NCI-H2029 treated with DMSO at 0.1 percent for 48 hours (cell line): ENCODE data around the gene CSK.
"Not testable (repeated sequence)": the region's sequence is repeated elsewhere in the genome, so short reads cannot be mapped to it uniquely, and the experiment has no call there.

Experiments
- DNase-seq: peaks from one replicate; lab custom pipeline; 2025; lab: John Stamatoyannopoulos, UW

The CSK gene

DNA sequence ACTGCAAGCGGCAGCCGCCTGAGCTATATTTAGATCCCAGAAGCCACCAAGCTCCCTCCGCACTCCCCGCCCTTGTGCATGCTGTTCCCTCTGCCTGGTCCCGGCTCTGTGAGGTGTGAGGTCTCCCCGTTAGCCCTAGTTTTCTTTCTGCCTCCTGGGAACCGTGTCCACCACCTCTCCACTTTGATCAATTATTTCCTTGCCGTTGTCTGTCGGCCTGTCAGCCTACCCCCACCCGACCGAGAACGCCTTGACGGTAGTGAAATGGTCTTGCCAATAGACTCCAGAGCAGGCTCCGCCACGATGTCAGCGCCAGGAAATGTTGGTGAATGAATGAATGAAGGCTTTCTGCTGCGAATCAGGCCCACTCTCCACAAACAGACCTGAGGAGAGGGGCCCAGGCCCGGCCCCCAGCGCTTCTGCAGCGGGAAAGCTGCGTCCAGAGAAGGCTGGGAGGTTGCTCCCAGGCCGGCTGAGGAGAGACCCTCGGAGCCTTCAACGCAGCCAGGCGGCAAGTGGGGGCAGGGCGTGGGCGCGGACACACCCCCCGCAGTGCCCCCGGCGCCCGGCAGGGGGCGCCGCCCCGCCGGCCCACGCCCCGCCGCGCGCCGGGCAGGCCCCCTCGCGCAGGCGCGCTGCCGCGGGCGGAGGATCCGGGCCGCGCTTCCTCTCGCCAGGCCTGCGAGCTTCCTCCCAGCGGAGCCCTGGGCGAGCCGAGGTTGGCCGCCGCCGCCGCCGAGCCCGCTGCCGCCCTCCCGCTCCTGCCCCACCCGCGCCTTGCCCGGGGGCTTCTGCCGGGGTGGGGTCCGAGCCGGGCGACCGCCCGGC lies at the start of gene CSK:
CSK (plus strand) TSS at position 650 of the 828 bp plus-strand sequence. CDS start 16,218 bp downstream, outside the sequence.
- DNase-seq: no peak

DNA sequence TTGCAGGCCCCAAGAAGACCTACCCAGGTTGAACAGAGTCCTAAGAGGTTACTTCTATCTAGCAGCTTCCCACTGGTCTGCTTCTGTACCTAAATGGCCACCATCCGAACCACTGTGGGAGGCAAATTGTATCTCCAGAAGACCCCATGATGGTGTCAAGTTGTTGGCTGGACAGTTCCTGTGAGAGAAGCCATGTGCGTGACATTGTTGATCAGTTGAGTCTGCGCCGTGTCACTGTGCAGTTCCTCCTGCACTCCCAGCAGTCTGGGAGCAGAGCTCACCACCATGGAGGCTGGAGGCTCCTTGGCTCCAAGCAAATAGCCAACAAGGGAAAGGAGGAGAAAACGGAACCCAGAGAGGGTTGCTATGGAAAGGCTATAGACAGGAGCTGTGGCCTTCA lies 49.0 kb upstream of the CSK start:
- DNase-seq: no peak

DNA sequence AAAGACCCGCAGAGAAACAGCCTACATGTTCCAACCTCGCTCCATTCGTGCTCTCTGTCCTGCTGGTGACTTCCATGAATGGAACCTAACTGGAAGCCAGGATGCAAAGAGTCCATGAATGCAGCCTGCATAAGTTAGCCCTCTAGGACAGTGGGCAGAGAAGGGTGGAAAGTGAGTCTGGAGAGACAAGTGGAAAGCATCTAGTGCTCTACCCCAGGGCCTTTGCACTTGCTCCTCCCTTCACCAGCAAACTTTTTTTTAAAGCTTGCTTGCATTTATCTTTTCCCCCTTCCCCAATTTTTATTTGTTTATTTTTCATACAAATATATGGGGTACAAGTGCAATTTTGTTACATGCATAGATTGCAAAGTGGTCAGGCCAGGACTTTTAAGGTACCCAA lies 48.6 kb upstream of the CSK start:
- DNase-seq: no peak

DNA sequence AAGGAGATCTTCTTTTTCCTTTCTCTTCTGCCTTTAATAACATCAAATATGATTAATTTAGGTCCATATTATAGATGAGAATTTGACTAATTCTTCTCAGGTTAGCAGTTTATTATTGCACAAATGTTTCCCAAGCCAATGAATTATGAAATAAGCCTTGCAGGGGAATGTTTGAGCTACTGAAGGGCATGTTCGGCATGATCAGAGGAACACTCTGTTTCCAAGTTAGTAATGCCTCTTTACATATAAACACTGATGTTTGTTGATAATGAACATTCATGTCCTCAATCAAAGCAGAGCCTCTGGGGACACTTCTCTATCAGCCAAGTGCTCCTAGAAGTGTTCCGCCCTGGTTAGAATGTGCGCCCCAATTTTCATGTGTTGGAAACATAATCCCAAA lies 46.6 kb upstream of the CSK start:
- no peak for DNase-seq

DNA sequence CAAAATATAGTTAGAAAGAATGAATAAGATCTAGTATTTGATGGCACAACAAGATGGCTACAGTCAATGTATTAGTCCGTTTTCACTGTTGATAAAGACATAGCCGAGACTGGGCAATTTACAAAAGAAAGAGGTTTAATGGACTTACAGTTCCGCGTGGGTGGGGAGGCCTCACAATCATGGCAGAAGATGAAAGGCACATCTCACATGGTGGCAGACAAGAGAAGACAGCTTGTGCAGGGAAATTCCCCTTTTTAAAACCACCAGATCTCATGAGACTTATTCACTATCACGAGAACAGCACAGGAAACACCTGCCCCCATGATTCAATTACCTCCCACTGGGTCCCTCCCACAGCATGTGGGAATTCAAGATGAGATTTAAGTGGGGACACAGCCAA lies 43.6 kb upstream of the CSK start:
- DNase-seq: not testable (repeated sequence)

DNA sequence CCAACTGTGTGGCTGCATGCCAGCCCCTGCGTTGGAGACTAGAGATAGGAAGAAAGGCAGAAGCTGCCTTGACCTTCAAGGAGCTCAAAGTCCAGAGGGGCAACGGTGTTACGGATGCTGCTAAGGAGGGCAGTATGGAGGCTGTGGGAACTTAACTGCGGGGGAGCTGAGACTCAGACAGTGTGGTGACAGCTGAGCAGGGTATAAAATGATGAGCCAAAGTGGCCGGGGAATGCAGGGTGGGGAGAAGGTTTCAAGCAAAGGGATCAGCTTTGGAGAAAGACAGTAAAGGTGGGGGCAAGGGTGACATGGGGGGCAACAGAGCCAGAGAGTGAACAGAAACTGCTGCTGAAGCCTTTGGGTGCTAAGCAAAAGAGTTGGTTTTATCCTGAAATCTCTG lies 39.5 kb upstream of the CSK start:
- no peak for DNase-seq

DNA sequence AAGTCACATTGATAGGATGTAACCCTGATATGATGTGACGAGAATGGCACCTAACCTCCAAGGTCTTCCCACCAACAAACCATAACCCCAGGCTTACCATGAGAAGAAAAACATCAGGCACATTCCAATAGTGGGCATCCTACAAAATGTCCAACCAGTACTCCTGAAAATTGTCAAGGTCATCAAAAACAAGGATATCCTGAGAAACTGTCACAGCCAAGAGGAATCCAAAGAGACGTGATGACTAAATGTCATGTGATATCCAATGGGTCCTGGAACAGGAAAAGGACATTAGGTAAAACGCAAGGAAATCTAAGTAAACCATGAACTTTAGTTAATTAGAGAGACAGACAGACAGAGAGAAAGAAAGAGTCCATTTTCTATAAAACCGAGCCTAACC lies 35.5 kb upstream of the CSK start:
- no peak for DNase-seq

DNA sequence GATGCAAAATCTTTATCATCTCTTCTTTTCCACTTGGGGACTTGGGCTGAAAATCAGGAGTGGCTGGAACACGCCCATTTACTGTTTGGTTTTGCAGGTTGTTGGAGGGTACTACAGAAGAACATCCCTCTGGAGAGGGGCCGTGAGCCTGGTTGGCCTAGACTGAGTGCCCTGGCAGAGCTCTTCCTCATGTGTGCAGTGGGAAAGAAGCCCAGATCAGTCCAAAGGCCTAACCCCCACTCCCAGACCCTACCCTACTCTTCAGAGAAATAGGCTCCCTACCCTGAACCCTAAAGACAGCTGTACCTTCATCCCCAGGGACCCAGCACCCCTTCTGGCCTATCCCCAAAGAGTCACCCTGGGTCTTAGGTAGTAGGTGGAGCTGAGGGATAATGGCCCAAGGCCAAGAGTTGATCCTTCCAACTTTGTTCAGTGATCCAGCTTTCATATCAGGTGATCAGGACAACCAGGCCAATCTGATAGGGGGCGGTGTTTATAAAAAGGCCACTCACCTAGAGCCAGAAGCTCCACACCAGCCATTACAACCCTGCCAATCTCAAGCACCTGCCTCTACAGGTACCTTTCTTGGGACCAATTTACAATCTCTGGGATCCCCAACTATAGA lies 33.4 kb upstream of the CSK start, which contains the start of gene CYP1A2:
CYP1A2 (plus strand) TSS at position 524 of the 625 bp plus-strand sequence. CDS start 894 bp downstream, outside the sequence.
- DNase-seq: no peak

DNA sequence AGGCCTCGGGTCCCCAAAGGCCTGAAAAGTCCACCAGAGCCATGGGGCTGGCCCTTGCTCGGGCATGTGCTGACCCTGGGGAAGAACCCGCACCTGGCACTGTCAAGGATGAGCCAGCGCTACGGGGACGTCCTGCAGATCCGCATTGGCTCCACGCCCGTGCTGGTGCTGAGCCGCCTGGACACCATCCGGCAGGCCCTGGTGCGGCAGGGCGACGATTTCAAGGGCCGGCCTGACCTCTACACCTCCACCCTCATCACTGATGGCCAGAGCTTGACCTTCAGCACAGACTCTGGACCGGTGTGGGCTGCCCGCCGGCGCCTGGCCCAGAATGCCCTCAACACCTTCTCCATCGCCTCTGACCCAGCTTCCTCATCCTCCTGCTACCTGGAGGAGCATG lies 32.0 kb upstream of the CSK start:
- no peak for DNase-seq

DNA sequence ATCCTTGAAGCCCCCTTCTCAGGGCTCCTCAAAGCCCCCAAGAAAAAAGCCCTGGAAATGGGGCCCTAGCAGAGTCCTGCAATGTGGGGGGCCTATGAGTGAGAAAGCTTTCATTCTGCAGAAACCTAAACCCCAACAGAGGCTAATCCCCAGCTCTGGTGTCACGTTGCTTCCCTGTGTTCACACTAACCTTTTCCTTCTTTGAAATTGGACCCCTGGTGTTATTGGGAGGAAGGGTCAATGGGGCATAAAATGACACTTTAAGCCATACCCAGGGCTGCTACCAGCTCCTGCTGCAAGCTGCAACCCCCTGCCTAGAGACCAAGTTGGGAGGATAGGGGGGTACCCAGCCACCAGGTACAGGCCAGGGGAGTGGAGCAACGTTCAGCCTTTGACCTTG lies 31.1 kb upstream of the CSK start:
- DNase-seq: no peak

DNA sequence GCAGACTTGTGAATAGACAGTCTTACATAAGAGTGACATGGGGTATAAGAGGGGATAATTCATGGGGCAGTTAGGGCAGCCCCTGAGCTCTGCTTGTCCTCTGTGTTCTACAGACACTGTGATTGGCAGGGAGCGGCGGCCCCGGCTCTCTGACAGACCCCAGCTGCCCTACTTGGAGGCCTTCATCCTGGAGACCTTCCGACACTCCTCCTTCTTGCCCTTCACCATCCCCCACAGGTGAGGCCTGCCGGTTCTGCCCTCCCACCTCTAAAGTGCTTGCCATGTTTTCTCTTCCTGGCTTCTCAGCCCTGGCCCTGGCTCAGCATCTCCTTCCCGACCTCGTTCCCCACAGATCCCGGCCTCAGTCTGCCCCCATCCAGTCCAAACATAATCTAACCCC lies 29.9 kb upstream of the CSK start:
- no peak for DNase-seq

DNA sequence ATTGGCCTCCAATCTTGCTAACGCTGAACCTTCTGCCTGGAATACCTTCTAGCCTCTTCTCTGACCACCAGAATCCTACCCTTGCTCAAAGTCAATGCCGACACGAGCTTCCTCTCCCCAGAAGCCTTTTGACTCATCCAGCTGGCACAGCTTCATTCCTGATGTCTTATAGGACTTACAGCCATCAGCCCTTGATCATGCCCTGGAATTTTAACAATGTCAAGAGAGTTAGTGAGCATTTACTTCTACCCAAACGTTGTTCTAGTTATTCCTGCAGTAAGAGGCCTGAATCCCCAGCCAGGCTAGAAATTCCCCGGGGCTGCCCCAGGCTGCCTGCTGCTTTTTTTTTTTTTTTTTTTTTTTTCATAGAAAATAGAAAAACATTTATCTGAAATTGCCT lies 29.3 kb upstream of the CSK start:
- DNase-seq: no peak

DNA sequence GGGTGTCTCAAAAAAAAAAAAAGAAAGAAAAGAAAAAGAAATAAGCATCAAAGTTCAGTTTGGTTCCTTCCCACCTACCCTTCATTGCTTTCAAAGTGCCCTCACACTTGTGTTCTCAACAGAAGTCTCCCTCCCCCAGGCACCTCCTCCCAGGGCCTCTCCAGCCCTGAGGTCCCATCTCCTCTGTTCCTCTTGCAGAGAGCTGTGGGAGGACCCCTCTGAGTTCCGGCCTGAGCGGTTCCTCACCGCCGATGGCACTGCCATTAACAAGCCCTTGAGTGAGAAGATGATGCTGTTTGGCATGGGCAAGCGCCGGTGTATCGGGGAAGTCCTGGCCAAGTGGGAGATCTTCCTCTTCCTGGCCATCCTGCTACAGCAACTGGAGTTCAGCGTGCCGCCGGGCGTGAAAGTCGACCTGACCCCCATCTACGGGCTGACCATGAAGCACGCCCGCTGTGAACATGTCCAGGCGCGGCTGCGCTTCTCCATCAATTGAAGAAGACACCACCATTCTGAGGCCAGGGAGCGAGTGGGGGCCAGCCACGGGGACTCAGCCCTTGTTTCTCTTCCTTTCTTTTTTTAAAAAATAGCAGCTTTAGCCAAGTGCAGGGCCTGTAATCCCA lies 27.2 kb upstream of the CSK start:
- DNase-seq: no peak

DNA sequence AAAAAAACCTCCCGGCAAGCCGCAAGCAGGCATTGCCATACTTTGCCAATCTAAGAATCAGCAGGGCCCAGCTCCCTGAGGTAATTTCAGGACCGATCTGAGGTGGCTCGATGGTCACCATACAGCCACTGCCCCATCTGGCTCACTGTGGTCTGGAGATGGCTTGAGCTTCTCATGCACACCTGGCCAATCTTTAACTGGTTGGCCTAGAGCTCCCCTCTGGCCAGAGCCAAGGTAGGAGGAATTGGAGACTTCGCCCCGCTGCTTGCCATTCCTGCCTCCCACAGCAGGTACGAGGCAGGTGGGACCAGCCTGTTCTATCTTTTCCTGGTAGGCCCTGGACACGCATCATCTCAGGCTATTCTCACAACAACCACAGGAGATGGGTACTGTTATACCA lies 23.1 kb upstream of the CSK start:
- no peak for DNase-seq

DNA sequence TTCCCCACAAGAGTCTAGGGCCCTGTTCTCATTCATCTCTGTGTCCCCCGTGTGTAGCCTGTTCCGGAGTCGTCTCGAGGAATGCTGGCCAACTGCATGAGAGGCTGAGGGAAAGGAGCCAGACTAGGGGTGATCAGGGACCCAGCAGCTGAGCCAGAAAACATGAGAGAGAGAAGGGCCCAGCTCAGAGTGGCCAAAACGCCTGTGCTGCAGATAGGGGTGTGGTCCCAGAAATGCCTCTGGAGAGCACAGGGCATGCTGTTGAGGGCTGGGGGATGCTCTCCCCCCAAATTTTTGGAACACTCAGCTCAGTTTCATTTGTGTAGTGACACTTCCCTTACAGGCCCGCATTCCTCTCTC lies 19.1 kb upstream of the CSK start:
- DNase-seq: no peak

DNA sequence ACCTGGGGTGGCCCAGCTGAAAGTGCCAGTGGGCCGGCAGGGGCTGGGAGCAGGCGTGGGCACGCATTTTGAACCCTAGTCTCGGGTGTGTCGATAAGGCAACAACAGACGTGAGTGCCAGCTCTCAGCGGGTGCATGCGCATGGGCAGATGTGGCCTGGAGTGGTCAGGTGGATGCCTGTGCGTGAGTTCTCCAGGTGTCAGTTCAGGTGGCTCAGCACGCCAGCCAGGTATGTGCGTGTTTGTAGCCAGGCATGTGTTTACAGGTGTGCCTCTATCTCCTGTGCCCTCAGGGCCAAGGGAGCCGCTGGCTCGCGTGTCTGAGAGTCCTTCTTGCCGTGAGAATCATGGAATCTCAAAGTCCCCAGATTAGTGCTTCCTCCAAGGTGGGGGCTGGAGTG lies 18.5 kb upstream of the CSK start:
- DNase-seq: no peak

DNA sequence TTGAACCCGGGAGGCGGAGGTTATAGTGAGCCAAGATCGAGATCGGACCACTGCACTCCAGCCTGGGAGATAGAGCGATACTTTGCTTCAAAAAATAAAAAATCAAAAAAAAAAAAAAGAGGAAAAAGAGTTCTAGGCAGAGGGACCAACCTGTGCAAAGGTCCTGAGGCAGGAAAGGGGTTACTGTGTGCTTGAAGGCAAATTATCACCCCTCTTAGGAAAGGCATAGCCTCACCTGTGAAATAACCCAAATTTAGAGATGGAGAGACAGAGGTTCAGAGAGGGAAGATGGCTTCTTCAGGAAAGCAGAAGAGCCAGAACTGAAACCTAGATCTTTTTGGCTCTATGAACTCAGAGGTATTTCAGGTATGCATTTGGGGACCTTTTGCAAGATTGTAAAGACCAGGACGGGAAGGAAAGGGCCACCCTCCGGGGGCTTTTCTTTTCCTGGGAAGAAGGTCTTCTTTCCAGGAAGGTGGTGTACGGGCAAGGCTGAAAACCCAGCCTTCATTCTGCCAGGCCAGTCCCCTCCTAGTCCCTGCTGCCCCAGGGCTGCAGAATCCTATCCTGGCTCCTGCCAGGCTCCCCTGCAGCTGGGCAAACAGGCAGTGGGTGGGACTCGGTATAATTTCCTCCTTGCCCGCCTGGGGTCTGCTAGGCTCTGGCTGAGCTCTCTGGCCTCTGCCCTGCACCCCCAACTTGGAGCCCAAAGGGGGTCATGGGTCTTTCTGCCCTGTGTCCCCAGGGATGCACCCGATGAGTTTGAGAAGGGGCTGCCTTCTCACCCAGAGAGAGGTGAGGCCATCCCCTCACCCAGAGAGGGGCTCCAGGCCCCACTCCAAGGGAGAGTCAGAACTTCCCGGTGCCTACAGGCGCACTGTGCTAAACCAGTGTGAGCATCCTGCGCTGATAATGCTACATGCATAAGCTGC lies 14.4 kb upstream of the CSK start:
- no peak for DNase-seq

DNA sequence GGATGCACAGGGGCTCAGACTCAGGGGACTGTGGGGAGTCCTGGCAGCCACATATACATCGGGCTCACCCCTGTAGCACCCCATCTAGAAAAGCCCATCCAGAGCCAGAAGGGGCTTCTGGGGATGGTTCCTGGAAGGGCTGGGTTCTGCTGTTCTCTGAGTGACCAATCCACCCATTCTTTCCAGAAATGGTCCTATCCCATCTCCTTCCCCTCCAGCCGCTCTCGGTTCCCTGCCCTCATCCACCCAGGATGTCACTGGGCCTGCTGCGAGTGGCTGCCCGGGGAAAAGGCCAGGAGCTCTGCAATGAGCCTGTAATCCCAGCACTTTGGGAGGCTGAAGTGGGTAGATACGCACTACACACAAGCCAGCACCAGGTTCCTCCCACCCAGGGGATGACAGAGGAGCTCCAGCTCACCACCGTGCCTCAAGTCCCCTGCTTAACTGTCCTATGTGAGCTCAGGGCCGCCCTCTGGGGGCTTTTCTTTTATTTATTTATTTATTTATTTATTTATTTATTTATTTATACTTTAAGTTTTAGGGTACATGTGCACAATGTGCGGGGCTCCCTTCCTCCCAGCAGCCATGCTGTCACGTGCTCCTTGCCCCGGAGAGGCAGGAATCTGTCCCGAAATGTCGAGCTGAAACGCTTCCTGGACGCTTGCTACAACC lies 13.6 kb upstream of the CSK start:
- no peak for DNase-seq

DNA sequence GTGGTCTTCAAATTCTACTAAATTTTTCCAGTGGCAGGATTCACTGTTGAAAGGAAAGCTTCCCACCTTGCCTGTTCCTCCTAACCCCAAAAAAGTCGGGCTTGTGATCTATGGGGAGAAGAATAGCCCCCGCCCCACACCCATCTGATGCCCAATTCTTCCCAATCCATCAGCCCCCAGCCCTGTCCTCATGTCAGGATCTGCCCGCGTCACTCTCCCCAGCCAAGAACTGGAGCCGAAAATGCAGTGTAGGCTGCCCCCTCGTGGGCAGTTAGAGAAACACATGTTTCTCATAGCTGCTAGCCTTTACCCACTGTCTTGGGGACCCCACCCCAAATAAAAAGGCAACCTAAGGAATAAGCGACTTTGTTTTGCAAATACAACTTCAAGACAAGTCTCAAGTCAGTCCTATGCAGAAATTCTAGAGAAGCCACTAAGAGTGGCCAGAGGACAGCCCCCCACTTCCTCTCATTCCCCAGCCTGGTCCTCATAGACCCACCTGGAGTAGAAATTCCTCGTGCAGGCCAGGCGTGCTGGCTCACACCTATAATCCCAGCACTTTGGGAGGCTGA lies 13.0 kb upstream of the CSK start:
- no peak for DNase-seq

DNA sequence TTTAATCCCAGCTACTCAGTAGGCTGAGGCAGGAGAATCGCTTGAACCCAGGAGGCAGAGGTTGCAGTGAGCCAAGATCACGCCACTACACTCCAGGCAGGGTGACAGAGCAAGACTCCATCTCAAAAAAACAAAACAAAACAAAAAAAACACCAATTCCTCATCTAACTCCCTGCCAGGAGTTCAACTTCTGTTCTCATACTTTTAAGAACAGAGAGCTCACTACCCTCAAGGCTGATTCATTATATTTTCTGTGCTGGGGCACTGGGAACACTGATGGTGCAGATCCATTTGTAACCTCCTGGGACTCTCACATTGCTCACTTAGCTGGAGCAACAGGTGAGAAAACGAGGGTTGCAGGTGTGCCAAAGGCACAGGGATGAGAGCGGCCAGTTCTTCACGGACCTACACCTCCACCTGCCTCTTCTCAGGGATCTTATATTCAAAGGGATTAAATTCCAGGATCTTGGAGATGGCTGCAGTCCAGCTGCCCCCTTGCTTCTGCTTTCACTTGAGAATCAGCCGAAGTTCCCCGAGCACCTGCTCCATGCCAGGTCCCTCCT lies 12.3 kb upstream of the CSK start:
- DNase-seq: no peak
